CD4-positive, alpha-beta T cell (primary cell): ENCODE data around the gene PELI2. TPM values are rescaled to one million over a fixed set of nuclear protein-coding genes. Genes with fewer than 3 reads are reported as not detected.

Source experiments
- ATAC-seq: fragments of 200-7000 bp; cut with Tn5 transposase; one replicate; pipeline ENCODE4 v1.10.0; 2022; ENCODE audit warnings: mild to moderate bottlenecking; ENCODE audit not compliant: poor library complexity
- CTCF ChIA-PET: fragments of 350-600 bp; sonication (Branson Sonifier 250); formaldehyde crosslinking; loops from one replicate; lab custom pipeline; 2021; ENCODE audit warnings: antibody characterized with exemption, inconsistent platforms; lab: Charles Lee
- POLR2A ChIA-PET: fragments of 350-600 bp; sonication (Branson Sonifier 250); formaldehyde crosslinking; loops from one replicate; lab custom pipeline; 2021; ENCODE audit warnings: antibody characterized with exemption, inconsistent platforms; lab: Charles Lee
- DNase-seq, 14 experiments: peaks; one replicate each; pipeline ENCODE4 v3.0.0-alpha.2; 2013 to 2020; ENCODE audit warnings: mixed read lengths in 2 of 14
- H3K27ac ChIP-seq, 2 donors: one replicate each; pipeline versions ENCODE4 v1.5.1 to v1.7.0; 2013; ENCODE audit warnings: low read length in 2 of 2, low read depth in 1 of 2, mild to moderate bottlenecking in 1 of 2
- H3K27me3 ChIP-seq, 2 experiments: 1 replicate in 1 of 2; 2 replicates in 1 of 2; pipeline versions ENCODE4 v1.6.1 to v1.7.0; 2013; ENCODE audit warnings: low read length in 2 of 2, control low read depth in 1 of 2, mild to moderate bottlenecking in 1 of 2, moderate library complexity in 1 of 2; ENCODE audit not compliant: insufficient read depth in 2 of 2, control insufficient read depth in 1 of 2
- H3K36me3 ChIP-seq: one replicate; pipeline ENCODE4 v1.6.1; 2013; ENCODE audit warnings: low read length, control low read depth; ENCODE audit not compliant: insufficient read depth
- H3K4me1 ChIP-seq: one replicate; pipeline ENCODE4 v1.6.1; 2013; ENCODE audit warnings: low read length, control low read depth; ENCODE audit not compliant: insufficient read depth
- H3K4me3 ChIP-seq: one replicate; pipeline ENCODE4 v1.5.1; 2013; ENCODE audit warnings: mild to moderate bottlenecking, low read length, moderate library complexity
- H3K9me3 ChIP-seq, 2 experiments: 1 replicate in 1 of 2; 2 replicates in 1 of 2; pipeline versions ENCODE4 v1.6.1 to v1.7.0; 2013; ENCODE audit warnings: low read length in 2 of 2, mild to moderate bottlenecking in 2 of 2, control low read depth in 1 of 2, moderate library complexity in 1 of 2; ENCODE audit not compliant: control insufficient read depth in 1 of 2, insufficient read depth in 1 of 2
- H3K27ac Mint-ChIP-seq: one replicate; pipeline ENCODE4 v1.8.0; 2020; ENCODE audit warnings: mixed read lengths
- H3K27me3 Mint-ChIP-seq: one replicate; pipeline ENCODE4 v1.8.0; 2021; ENCODE audit warnings: mixed read lengths
- H3K36me3 Mint-ChIP-seq: one replicate; pipeline ENCODE4 v1.8.0; 2021; ENCODE audit warnings: low read depth, mixed read lengths
- H3K4me1 Mint-ChIP-seq: one replicate; pipeline ENCODE4 v1.8.0; 2021; ENCODE audit warnings: low read depth, mixed read lengths
- H3K4me3 Mint-ChIP-seq: one replicate; pipeline ENCODE4 v1.8.0; 2020; ENCODE audit warnings: mild to moderate bottlenecking, mixed read lengths
- H3K9me3 Mint-ChIP-seq: one replicate; pipeline ENCODE4 v1.8.0; 2020; ENCODE audit warnings: mixed read lengths
- intact Hi-C, 2 experiments: fragments of 100-400 bp; cut with DNase I in 1 of 2; cut with micrococcal nuclease in 1 of 2; formaldehyde crosslinking; loops; one replicate each; pipeline versions ENCODE4 v1.15.1 to v1.9.0; 2023 to 2025; cut with DNase I, micrococcal nuclease
- total RNA-seq, 174 experiments: library from RNA in 2 of 174; stranded (reverse) in 2 of 174; gene quantifications; one replicate each; pipeline ENCODE4 v1.2.3 and lab custom pipeline; 2021 to 2026
- TF ChIP-seq, protein P1 (sequence below): fragments of 200-600 bp; IDR thresholded peaks from one replicate; pipeline ENCODE4 v1.8.0; 2022; ENCODE audit warnings: antibody characterized with exemption, mild to moderate bottlenecking

Gene PELI2
- total RNA-seq, 2 experiments from 2014 or later, result 12.2 to 15.9 TPM

GRCh38 chr14:56182410-56182809 is 64.2 kb downstream of the PELI2 start:
- Mint-ChIP-seq H3K4me1 (no peaks in the 10 kb centered on the region), H3K9me3 (no peaks in the 10 kb centered on the region), H3K27me3 (no peaks in the 10 kb centered on the region), H3K4me3 (no peak overlapping the region), H3K27ac (no peak overlapping the region), H3K36me3 (peaks cover 28% of the 10 kb centered on the region)
- Histone ChIP-seq H3K9me3 (no peaks in the 10 kb centered on the region), H3K4me3 (no peak overlapping the region), H3K4me1 (no peaks in the 10 kb centered on the region), H3K27me3 (no peaks in the 10 kb centered on the region), H3K27ac (no peak overlapping the region), H3K36me3 (no peaks in the 10 kb centered on the region)
- intact Hi-C loops, result no loop called here
- TF ChIP-seq, protein P1, sequence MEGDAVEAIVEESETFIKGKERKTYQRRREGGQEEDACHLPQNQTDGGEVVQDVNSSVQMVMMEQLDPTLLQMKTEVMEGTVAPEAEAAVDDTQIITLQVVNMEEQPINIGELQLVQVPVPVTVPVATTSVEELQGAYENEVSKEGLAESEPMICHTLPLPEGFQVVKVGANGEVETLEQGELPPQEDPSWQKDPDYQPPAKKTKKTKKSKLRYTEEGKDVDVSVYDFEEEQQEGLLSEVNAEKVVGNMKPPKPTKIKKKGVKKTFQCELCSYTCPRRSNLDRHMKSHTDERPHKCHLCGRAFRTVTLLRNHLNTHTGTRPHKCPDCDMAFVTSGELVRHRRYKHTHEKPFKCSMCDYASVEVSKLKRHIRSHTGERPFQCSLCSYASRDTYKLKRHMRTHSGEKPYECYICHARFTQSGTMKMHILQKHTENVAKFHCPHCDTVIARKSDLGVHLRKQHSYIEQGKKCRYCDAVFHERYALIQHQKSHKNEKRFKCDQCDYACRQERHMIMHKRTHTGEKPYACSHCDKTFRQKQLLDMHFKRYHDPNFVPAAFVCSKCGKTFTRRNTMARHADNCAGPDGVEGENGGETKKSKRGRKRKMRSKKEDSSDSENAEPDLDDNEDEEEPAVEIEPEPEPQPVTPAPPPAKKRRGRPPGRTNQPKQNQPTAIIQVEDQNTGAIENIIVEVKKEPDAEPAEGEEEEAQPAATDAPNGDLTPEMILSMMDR, result no peak
- POLR2A ChIA-PET, result no interaction called here
- DNase-seq (no peak), ATAC-seq (no peak)
- CTCF ChIA-PET, result no interaction called here

DNA sequence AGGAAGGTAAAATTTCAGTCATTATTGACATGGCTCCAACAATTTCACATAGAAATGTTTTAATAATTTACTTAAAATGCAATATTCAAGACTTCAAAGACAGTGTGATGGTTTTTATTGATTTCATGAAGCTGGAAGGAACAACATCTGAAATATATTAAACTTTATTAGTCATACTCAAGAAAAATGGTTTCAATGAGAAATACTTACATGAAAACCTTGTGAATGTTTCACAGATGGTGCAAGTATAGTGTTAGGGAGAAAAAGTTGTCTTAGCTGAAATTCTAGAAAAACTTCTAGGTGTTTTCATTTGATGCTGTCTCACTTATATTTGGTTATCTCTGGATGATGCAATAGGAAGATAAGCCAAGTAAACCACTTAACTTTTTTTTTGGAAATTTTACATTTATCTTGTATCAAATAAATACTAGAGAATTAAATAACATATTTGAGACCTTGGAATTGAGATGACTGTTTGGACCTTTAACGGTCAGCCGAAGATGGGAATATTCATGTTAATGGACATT is 65.5 kb downstream of the PELI2 start:
- TF ChIP-seq, protein P1, result no peak
- intact Hi-C loops, result no loop called here
- ATAC-seq, result no peak
- H3K4me1 Mint-ChIP-seq, result no peaks in the 10 kb centered on the region
- Histone ChIP-seq H3K27me3 (no peaks in the 10 kb centered on the region), H3K4me3 (no peak overlapping the region), H3K9me3 (no peaks in the 10 kb centered on the region), H3K36me3 (no peaks in the 10 kb centered on the region), H3K4me1 (no peaks in the 10 kb centered on the region), H3K27ac (no peak overlapping the region)
- peaks cover 24% of the 10 kb centered on the region for H3K36me3 Mint-ChIP-seq
- ChIA-PET CTCF (no interaction called here), POLR2A (no interaction called here)
- no peak overlapping the region for H3K27ac Mint-ChIP-seq
- H3K9me3 Mint-ChIP-seq, result no peaks in the 10 kb centered on the region
- H3K4me3 Mint-ChIP-seq, result no peak overlapping the region
- H3K27me3 Mint-ChIP-seq, result no peaks in the 10 kb centered on the region
- no peak for DNase-seq

DNA sequence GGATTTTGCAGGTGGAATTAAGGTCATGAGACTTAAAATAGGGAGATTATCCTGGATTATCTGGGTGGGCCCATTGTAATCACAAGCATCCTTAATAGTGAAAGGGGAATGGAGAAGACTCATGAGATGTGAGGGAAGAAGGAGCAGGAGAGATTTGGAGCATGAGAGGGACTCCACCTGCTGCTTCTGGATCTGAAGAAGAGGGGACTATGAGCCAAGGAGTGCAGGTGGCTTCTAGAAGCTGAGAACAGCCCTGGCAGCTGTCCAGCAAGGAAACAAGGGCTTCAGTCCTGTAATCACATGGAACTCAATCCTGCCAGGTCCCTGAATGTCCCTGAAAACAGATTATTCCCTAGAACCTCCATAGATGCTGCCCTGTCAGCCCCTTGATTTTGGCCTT is 67.8 kb downstream of the PELI2 start:
- Mint-ChIP-seq H3K36me3 (peaks cover 5% of the 10 kb centered on the region), H3K4me3 (no peak overlapping the region), H3K4me1 (no peaks in the 10 kb centered on the region), H3K27me3 (no peaks in the 10 kb centered on the region), H3K9me3 (no peaks in the 10 kb centered on the region), H3K27ac (no peak overlapping the region)
- H3K4me3 ChIP-seq, result no peak overlapping the region
- POLR2A ChIA-PET, result no interaction called here
- no peaks in the 10 kb centered on the region for H3K4me1 ChIP-seq
- H3K9me3 ChIP-seq, result no peaks in the 10 kb centered on the region
- intact Hi-C loops, result no loop called here
- TF ChIP-seq, protein P1, result no peak
- H3K27me3 ChIP-seq, result no peaks in the 10 kb centered on the region
- CTCF ChIA-PET, result no interaction called here
- no peaks in the 10 kb centered on the region for H3K36me3 ChIP-seq
- no peak for ATAC-seq
- DNase-seq, result no peak
- H3K27ac ChIP-seq, result no peak overlapping the region
